K562 (cell line): ENCODE measurements around the gene TESMIN. TPM values are rescaled to one million over a fixed set of nuclear protein-coding genes. Genes with fewer than 3 reads are reported as not detected.

Experiments
- ATAC-seq: fragments of 200-7000 bp; cut with Tn5 transposase; 3 replicates; pipeline ENCODE4 v1.9.1; 2020; ENCODE audit warnings: moderate library complexity
- BruUV-seq: library from RNA; stranded (reverse); fragments of 400-500 nt; replicated peaks from 2 replicates; lab custom pipeline; 2021; lab: Mats Ljungman, UMichigan
- CTCF ChIA-PET: fragments of 300-600 bp; formaldehyde crosslinking; extraction: SDS; loops from one replicate; lab custom pipeline; 2021; ENCODE audit warnings: low intra/inter-chr PET ratio; lab: Yijun Ruan, JAX
- POLR2A ChIA-PET: fragments of 300-600, 350-650 bp; sonication (Branson Sonifier 250); formaldehyde crosslinking; extraction: SDS; loops from one replicate; lab custom pipeline; 2021; ENCODE audit warnings: antibody characterized with exemption, inconsistent platforms; lab: Yijun Ruan, JAX
- DNase-seq, 4 experiments: peaks; one replicate each; pipeline versions ENCODE4 v3.0.0 to v3.0.0-alpha.2; 2011 to 2018; ENCODE audit warnings: low spot score in 3 of 4, mixed read lengths in 3 of 4; ENCODE audit errors: extremely low read depth in 1 of 4
- FAIRE-seq: peaks from 2 replicates; lab custom pipeline; 2011; peaks lifted over from hg19 to GRCh38; lab: Jason Lieb, UNC
- H2AFZ ChIP-seq: 2 replicates; pipeline ENCODE4 v1.6.0; 2011; ENCODE audit warnings: low read depth, low read length, control low read depth, inconsistent platforms
- H3K27ac ChIP-seq: fragments of 200-600 bp; 3 replicates; pipeline ENCODE4 v1.8.0; 2011; ENCODE audit warnings: low read depth, mild to moderate bottlenecking, control low read depth, inconsistent platforms, low read length, moderate library complexity, mixed read lengths; ENCODE audit errors: extremely low read depth
- H3K27me3 ChIP-seq, 2 experiments: fragments of 300-600 bp in 1 of 2; 2 replicates in 1 of 2; 3 replicates in 1 of 2; pipeline versions ENCODE4 v1.6.0 to v1.8.0; 2011; ENCODE audit warnings: inconsistent platforms in 2 of 2, low read length in 2 of 2, mild to moderate bottlenecking in 1 of 2, mixed read lengths in 1 of 2, moderate library complexity in 1 of 2; ENCODE audit not compliant: control insufficient read depth in 2 of 2, insufficient read depth in 2 of 2
- H3K36me3 ChIP-seq: fragments of 300-600 bp; 3 replicates; pipeline ENCODE4 v1.8.0; 2011; ENCODE audit warnings: mild to moderate bottlenecking, low read length, inconsistent platforms; ENCODE audit not compliant: control insufficient read depth, insufficient read depth
- H3K4me1 ChIP-seq, 2 experiments: fragments of 200-600 bp in 1 of 2; replicated peaks in 1 of 2; 2 replicates in 1 of 2; 3 replicates in 1 of 2; pipeline versions ENCODE4 v1.5.1 to v1.8.0; 2011; ENCODE audit warnings: inconsistent platforms in 2 of 2, low read length in 2 of 2, mild to moderate bottlenecking in 1 of 2, mixed read lengths in 1 of 2, moderate library complexity in 1 of 2; ENCODE audit not compliant: control insufficient read depth in 2 of 2, insufficient read depth in 2 of 2
- H3K4me2 ChIP-seq: 2 replicates; pipeline ENCODE4 v1.6.1; 2011; ENCODE audit warnings: low read length, control low read depth, inconsistent platforms, mixed read lengths; ENCODE audit not compliant: insufficient read depth
- H3K4me3 ChIP-seq: fragments of 200-600 bp; sonication (generic), shearing (Covaris generic); 2 replicates; pipeline ENCODE4 v1.5.1; 2016; ENCODE audit warnings: control low read depth, inconsistent platforms
- H3K79me2 ChIP-seq: fragments of 200-600 bp; 3 replicates; pipeline ENCODE4 v1.8.0; 2011; ENCODE audit warnings: low read length, inconsistent platforms; ENCODE audit not compliant: control insufficient read depth, insufficient read depth
- H3K9ac ChIP-seq, 2 experiments: 2 replicates each; pipeline versions ENCODE4 v1.6.0 to v1.6.1; 2011; ENCODE audit warnings: low read depth in 2 of 2, low read length in 2 of 2, control low read depth in 1 of 2, inconsistent platforms in 1 of 2, mild to moderate bottlenecking in 1 of 2, mixed read lengths in 1 of 2; ENCODE audit not compliant: insufficient read depth in 1 of 2
- H3K9me1 ChIP-seq: one replicate; pipeline ENCODE4 v1.6.0; 2011; ENCODE audit warnings: inconsistent platforms, mild to moderate bottlenecking, low read length, moderate library complexity; ENCODE audit not compliant: control insufficient read depth, insufficient read depth
- H3K9me3 ChIP-seq: replicated peaks from 2 replicates; pipeline ENCODE4 v1.5.1; 2011; ENCODE audit warnings: low read depth, low read length, inconsistent platforms; ENCODE audit not compliant: control insufficient read depth, insufficient read depth
- H4K20me1 ChIP-seq: replicated peaks from 2 replicates; pipeline ENCODE4 v1.6.1; 2011; ENCODE audit warnings: low read length, inconsistent platforms, mixed read lengths; ENCODE audit not compliant: control insufficient read depth, insufficient read depth
- BRF1 ChIP-seq: IDR thresholded peaks from 3 replicates; pipeline ENCODE4 v1.6.1; 2011; ENCODE audit warnings: borderline replicate concordance, mild to moderate bottlenecking; ENCODE audit not compliant: insufficient read length; ENCODE audit errors: extremely low read depth
- CREB3L1 ChIP-seq: fragments of 450-650 bp; IDR thresholded peaks from 2 replicates; pipeline ENCODE4 v1.6.1; 2014; ENCODE audit warnings: low read depth, mild to moderate bottlenecking, moderate library complexity, borderline replicate concordance
- CTBP1 ChIP-seq: fragments of 450-650 bp; IDR thresholded peaks from 2 replicates; pipeline ENCODE4 v1.6.1; 2016; ENCODE audit warnings: borderline replicate concordance
- HNRNPK ChIP-seq: fragments of 200-400 bp; formaldehyde crosslinking; IDR thresholded peaks from one replicate; pipeline ENCODE4 v1.6.1; 2018; ENCODE audit warnings: mild to moderate bottlenecking, low read depth, low read length; ENCODE audit not compliant: poor library complexity, severe bottlenecking
- KAT8 ChIP-seq: fragments of 450-650 bp; IDR thresholded peaks from 2 replicates; pipeline ENCODE4 v1.6.1; 2016; ENCODE audit warnings: low read depth, mild to moderate bottlenecking
- NCOA6 ChIP-seq: fragments of 450-650 bp; IDR thresholded peaks from 2 replicates; pipeline ENCODE4 v1.6.1; 2017; ENCODE audit warnings: mild to moderate bottlenecking
- PTBP1 ChIP-seq: fragments of 200-400 bp; formaldehyde crosslinking; IDR thresholded peaks from 2 replicates; pipeline ENCODE4 v1.6.1; 2017; ENCODE audit warnings: low read depth, low read length
- RUNX1 ChIP-seq: sonication (generic); IDR thresholded peaks from 2 replicates; pipeline ENCODE4 v1.6.1; 2016; ENCODE audit warnings: antibody characterized with exemption, low read depth
- SRF ChIP-seq, 2 experiments: fragments of 250-450, 450-650 bp in 1 of 2; sonication (Bioruptor Pico) in 1 of 2; sonication (generic) in 1 of 2; formaldehyde crosslinking; IDR thresholded peaks; 2 replicates each; pipeline versions ENCODE4 v1.5.0 to v1.5.1; 2020 to 2022; ENCODE audit warnings: mild to moderate bottlenecking in 1 of 2, missing genetic modification reagents in 1 of 2
- THRAP3 ChIP-seq: fragments of 450-650 bp; IDR thresholded peaks from 2 replicates; pipeline ENCODE4 v1.6.1; 2016; ENCODE audit warnings: mild to moderate bottlenecking, inconsistent platforms, borderline replicate concordance
- TSHZ1 ChIP-seq: fragments of 250-450 bp; sonication (Bioruptor Pico); IDR thresholded peaks from 2 replicates; pipeline ENCODE4 v1.4.0; 2020; ENCODE audit warnings: mild to moderate bottlenecking, moderate library complexity
- ZC3H4 ChIP-seq: sonication (generic); formaldehyde crosslinking; IDR thresholded peaks from 2 replicates; pipeline ENCODE4 v1.9.0; 2021; ENCODE audit warnings: missing genetic modification reagents, borderline replicate concordance
- ZNF511 ChIP-seq: sonication (generic); formaldehyde crosslinking; IDR thresholded peaks from 2 replicates; pipeline ENCODE4 v1.8.0; 2022; ENCODE audit warnings: mild to moderate bottlenecking, missing genetic modification reagents
- ZNF696 ChIP-seq: fragments of 250-450 bp; sonication (Bioruptor Pico); conservative IDR thresholded peaks from 2 replicates; pipeline ENCODE4 v1.4.0; 2020; ENCODE audit warnings: mild to moderate bottlenecking, moderate library complexity
- ZNF717 ChIP-seq: fragments of 250-450 bp; sonication (Bioruptor Pico); IDR thresholded peaks from 2 replicates; pipeline ENCODE4 v1.5.0; 2021
- WGBS: fragments of 100-300 bp; shearing (Covaris generic); methylation state at CpG from one replicate; pipeline ENCODE4 v1.1.6; 2016; ENCODE audit warnings: low coverage, mixed read lengths; ENCODE audit not compliant: insufficient coverage; ENCODE audit errors: missing lambda C conversion rate; 5-methylcytosine and 5-hydroxymethylcytosine counted together
- in situ Hi-C: fragments of 300-500 bp; cut with MboI; formaldehyde crosslinking; loops from 4 replicates; pipeline ENCODE4 v1.15.0; 2018; ENCODE audit warnings: inconsistent platforms, mixed read lengths
- intact Hi-C: fragments of 100-400 bp; cut with micrococcal nuclease; formaldehyde crosslinking; loops from 2 replicates; pipeline ENCODE4 v1.14.2; 2022
- polyA plus RNA-seq, 8 experiments: library from polyadenylated mRNA; depleted of rRNA in 4 of 8; stranded (reverse) in 5 of 8; unstranded in 3 of 8; fragments of >200 nt; fragmentation: Nextera tagmentation in 2 of 8; fragmentation: Illumina TruSeq in 1 of 8; extraction: Ambion mirVana in 2 of 8; extraction: Trizol in 1 of 8; gene quantifications; 2 replicates each; pipeline versions ENCODE4 v1.2.1 to v1.2.3, GENCODE V29; 2011 to 2014; ENCODE audit warnings: inconsistent platforms in 1 of 8, missing spikeins in 1 of 8
- total RNA-seq, 7 experiments: library from RNA; depleted of rRNA in 6 of 7; stranded (reverse); fragments of >200 nt in 6 of 7; fragmentation: Illumina TruSeq in 2 of 7; extraction: Trizol in 2 of 7; gene quantifications; 2 replicates each; pipeline versions ENCODE4 v1.2.1 to v1.2.3, GENCODE V29; 2011 to 2021; ENCODE audit warnings: low replicate concordance in 1 of 7
- TF ChIP-seq, protein P1 (sequence below), 2 experiments: fragments of 250-450 bp in 1 of 2; fragments of 450-650 bp in 1 of 2; sonication (Bioruptor Pico) in 1 of 2; IDR thresholded peaks; 2 replicates each; pipeline versions ENCODE4 v1.6.1 to v1.8.0; 2016 to 2021; ENCODE audit warnings: mild to moderate bottlenecking in 2 of 2, moderate library complexity in 2 of 2, missing compliant biosample characterization in 1 of 2, missing genetic modification characterization in 1 of 2

Gene TESMIN
- total and polyA plus RNA-seq, 9 of the 15 experiments (the other 6 are each of a cell fraction or from before 2014, with no cell fraction given), result 8.9 to 50.5 (median 15.0) TPM

- TF ChIP-seq CREB3L1, result no peak
- TF ChIP-seq, protein P1, sequence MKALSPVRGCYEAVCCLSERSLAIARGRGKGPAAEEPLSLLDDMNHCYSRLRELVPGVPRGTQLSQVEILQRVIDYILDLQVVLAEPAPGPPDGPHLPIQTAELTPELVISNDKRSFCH (CRISPR knock-in tag; IDR thresholded peaks at IDR 0.05), result no peak
- TF ChIP-seq, protein P1 (tag; IDR thresholded peaks at IDR 0.05), result no peak
- TF ChIP-seq, all 486 proteins: peak for 0
These were observed 40.9 kb downstream of the TESMIN start (continued) for GRCh38 chr11:68710409-68710808.

DNA sequence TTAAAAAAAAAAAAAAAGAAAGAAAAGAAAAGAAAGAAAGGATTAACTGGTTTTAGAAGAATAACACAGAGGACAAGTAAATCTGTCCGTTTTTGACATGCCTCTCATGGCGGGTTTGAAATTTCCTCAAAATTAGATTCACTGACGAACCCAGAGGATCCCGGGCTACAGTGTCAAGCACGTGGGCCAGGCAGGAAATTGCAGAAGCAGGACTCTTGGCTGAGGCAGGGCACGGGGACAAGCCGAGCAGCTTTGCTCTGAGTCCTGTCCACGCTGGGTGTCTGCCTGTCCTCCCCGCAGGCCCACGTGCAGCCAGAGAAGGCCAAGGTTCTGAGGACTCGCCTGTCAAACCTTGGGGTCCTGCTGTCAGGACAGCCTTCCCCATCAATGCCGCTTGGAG lies 42.3 kb downstream of the TESMIN start:
- Histone ChIP-seq H3K9me1 (no peaks in the 10 kb centered on the region), H3K36me3 (no peaks in the 10 kb centered on the region), H3K4me1 (peaks cover 0 to 14% of the 10 kb centered on the region in 2 experiments; a peak in 1 of 5 replicates), H3K79me2 (no peaks in the 10 kb centered on the region), H3K9me3 (no peaks in the 10 kb centered on the region), H4K20me1 (no peaks in the 10 kb centered on the region), H3K27ac (no peak overlapping the region), H3K27me3 (peaks cover 10 to 83% of the 10 kb centered on the region in 2 experiments), H3K4me2 (no peak overlapping the region), H2AFZ (no peak overlapping the region), H3K9ac (no peak overlapping the region), H3K4me3 (no peak overlapping the region)
- 25% methylated on average over 10 of the region's 12 CpGs for WGBS
- POLR2A ChIA-PET, result no interaction called here
- intact Hi-C loops, result no loop called here
- DNase-seq (no peak), ATAC-seq (no peak), FAIRE-seq (no peak)
- CTCF ChIA-PET, result no interaction called here
- in situ Hi-C loops, result no loop called here
- no TSS peak for BruUV-seq
- TF ChIP-seq CTBP1 (no peak), RUNX1 (no peak), PTBP1 (no peak), THRAP3 (no peak), ZNF511 (no peak), HNRNPK (no peak), ZC3H4 (CRISPR knock-in tag) (no peak), TSHZ1 (CRISPR knock-in tag) (no peak), KAT8 (no peak), BRF1 (no peak), SRF (CRISPR knock-in tag; IDR thresholded peaks at IDR 0.05) (no peak), ZNF717 (CRISPR knock-in tag) (no peak), ZNF696 (CRISPR knock-in tag) (no peak), NCOA6 (no peak)
